Hepatocyte (in vitro differentiated cells): Measurements from ENCODE around the gene CD40.

ENCODE experiments used
- EZH2 ChIP-seq: fragments of 200-600 bp; sonication (generic); IDR thresholded peaks from 2 replicates; pipeline ENCODE4 v1.6.1; 2016; ENCODE audit warnings: antibody characterized with exemption, mild to moderate bottlenecking, borderline replicate concordance
- EZH2phosphoT487 ChIP-seq: fragments of 200-600 bp; sonication (generic); IDR thresholded peaks from one replicate; pipeline ENCODE4 v1.6.1; 2018; ENCODE audit warnings: antibody characterized with exemption, mild to moderate bottlenecking, low read depth, moderate library complexity; ENCODE audit not compliant: unreplicated experiment, severe bottlenecking
- TF ChIP-seq, protein P1 (sequence below): fragments of 200-600 bp; sonication (generic); IDR thresholded peaks from 2 replicates; pipeline ENCODE4 v1.5.1; 2016; ENCODE audit warnings: antibody characterized with exemption, mild to moderate bottlenecking; ENCODE audit not compliant: poor library complexity

DNA sequence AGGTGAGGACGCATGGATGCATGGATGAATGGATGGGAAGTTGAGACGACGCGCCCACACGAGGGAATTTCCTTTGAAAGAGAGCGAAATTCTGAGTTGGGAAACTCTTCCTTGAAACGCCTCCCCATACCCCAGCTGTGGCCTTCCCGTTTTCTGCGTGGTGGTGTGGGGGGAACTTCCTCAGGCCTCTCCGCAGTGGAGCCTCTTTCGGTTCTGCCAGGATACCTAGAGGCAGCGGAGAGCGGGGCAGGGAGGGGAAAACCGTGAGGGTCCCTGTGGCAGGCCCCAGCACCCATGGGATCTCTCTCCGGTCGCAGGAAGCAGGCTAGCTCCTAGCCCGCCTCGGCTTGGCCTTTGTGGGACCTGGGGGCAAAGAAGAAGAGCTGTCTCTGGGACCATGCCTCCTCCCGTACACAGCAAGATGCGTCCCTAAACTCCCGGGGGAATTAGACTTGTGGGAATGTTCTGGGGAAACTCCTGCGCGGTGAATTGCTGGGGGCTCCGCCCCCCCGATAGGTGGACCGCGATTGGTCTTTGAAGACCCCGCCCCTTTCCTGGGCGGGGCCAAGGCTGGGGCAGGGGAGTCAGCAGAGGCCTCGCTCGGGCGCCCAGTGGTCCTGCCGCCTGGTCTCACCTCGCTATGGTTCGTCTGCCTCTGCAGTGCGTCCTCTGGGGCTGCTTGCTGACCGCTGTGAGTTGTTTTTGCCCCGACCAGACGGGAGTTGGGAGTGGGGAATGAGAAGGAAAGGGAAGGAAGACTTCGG is at the start of gene CD40:
- TF ChIP-seq, protein P1, sequence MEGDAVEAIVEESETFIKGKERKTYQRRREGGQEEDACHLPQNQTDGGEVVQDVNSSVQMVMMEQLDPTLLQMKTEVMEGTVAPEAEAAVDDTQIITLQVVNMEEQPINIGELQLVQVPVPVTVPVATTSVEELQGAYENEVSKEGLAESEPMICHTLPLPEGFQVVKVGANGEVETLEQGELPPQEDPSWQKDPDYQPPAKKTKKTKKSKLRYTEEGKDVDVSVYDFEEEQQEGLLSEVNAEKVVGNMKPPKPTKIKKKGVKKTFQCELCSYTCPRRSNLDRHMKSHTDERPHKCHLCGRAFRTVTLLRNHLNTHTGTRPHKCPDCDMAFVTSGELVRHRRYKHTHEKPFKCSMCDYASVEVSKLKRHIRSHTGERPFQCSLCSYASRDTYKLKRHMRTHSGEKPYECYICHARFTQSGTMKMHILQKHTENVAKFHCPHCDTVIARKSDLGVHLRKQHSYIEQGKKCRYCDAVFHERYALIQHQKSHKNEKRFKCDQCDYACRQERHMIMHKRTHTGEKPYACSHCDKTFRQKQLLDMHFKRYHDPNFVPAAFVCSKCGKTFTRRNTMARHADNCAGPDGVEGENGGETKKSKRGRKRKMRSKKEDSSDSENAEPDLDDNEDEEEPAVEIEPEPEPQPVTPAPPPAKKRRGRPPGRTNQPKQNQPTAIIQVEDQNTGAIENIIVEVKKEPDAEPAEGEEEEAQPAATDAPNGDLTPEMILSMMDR = no peak
- TF ChIP-seq EZH2phosphoT487 = no peak
- no peak for TF ChIP-seq EZH2
